Activated T-cell treated with anti-CD3 and anti-CD28 coated beads for 48 hours (primary cell): ENCODE measurements around the gene AP2B1.

Experiments
- DNase-seq: peaks from one replicate; pipeline ENCODE4 v3.0.0-alpha.2; 2020; ENCODE audit warnings: low read depth

Gene AP2B1

DNA sequence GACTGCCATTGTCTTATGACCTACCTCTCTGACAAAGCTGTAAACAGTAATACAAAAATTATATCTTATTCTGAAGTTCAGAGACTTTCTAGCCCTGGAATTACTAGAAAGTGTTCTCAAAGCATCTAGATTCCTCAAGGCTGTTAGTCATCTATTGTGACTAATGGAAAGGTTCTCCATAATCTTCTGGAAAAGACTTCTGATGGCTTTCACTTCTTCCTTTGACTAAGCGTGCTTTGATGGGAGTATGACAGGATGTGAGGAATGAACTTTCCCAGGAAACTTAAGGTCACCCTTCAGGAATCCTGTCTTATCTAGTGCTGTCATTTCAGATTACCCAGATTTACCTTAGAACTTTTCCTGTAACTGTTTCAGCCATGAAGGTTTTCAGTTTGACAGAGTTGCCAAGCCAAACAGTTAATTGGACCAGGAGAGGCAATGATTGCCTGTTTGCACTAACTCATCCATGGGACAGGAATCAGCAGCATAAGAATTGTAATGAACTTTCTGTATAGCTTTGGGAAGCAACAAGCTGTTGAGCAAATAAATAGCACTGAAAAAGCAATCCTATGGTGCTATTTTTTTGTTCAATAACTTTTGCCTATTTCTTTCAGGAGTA, 43.5 kb downstream of the AP2B1 start:
- no peak for DNase-seq

DNA sequence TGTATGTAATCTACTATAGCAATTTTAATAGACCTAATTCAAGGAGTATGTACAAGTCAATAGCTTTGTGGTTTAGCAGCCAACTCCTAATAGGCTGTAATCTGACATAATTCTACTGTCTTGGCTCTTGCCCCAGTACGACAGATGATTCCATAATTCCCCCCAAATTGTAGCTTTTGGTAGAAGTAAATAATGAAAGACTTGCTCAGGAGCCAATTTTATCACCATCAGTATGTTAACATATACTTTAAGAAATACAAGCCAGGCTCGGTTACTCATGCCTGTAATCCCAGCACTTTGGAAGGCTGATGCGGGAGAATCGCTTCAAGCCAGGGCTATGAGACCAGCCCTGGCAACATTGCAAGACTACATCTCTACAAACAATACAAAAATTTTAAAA, 53.9 kb downstream of the AP2B1 start:
- no peak for DNase-seq

DNA sequence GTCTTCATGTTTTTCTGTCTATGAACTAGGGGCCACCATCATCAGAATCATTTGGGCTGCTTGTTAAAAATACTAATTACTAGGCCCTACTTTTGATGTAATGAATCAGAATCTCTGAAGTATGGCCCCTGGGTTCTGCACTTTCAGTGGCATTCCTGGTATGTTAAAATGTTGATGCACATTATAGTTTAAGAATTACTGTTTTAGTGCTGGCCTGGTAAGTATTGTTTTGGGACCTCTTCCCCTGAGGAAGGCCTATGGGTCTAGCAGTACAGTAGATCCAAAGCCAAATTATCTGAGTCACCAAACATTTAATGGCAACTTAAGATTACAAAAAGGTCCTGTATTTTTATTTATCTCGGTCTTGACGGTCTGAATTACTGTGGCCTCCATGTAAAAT, 58.8 kb downstream of the AP2B1 start:
- DNase-seq: no peak

DNA sequence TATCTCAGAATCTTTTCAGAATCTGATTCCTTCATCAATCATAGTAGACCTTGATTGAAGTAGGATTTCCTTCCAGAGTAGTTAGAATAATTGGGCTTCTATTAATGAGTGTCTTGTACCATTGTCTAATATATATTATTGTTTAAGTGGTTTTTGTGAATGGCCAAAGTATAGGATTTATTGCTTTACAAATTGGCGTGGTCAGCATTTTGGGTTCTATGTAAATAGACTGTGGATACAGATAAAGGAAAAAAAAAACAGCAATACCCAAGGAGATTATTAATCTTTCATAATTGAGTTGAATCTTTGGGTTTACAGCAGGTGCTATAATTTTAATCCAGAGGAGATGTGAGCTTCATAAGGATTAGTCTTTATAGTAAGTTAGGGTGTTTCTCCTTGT, 64.3 kb downstream of the AP2B1 start:
- no peak for DNase-seq

DNA sequence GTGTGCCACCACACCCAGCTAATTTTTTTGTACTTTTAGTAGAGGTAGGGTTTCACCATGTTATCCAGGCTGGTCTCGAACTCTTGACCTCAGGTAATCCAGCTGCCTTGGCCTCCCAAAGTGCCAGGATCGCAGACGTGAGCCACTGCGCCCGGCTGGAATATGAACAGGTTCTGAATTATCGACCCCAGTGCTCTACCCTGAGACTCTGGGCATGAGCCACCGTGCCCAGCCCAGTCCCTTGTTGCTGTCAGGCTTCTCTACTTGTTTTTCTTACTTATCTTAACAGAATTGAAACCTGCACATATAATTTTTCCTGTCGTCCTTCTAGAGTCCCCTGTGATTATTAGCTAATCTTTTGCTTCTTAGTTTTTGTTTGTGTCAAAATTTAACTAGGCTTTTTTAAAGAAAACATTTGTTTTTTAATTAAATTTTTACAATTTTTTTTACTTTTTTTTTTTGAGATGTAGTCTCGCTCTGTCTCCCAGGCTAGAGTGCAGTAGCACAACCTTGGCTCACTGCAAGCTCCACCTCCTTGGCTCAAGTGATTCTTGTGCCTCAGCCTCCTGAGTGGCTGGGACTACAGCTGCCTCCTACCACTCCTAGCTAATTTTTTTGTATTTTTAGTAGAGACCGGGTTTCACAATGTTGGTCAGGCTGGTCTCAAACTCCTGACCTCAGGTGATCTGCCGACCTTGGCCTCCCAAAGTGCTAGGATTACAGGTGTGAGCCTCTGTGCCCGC, 66.7 kb downstream of the AP2B1 start:
- DNase-seq: no peak

DNA sequence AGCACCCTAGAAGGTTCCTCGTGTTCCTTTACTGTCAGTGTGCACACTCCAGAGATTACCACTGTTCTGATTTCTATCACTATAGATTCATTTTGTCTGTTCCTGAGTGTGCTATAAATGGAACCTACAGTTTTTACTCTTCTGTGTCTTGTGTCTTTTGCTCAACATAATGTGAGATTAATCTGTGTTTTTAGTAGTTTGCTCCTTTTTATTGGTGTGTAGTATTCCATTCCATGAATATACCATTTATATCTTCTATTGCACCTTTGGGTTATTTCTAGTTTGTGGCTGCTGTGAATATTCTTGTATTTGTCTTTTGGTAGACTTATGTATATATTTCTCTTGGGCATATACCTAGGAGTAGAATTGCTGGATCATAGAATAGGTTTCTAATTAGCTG, 68.2 kb downstream of the AP2B1 start:
- no peak for DNase-seq

DNA sequence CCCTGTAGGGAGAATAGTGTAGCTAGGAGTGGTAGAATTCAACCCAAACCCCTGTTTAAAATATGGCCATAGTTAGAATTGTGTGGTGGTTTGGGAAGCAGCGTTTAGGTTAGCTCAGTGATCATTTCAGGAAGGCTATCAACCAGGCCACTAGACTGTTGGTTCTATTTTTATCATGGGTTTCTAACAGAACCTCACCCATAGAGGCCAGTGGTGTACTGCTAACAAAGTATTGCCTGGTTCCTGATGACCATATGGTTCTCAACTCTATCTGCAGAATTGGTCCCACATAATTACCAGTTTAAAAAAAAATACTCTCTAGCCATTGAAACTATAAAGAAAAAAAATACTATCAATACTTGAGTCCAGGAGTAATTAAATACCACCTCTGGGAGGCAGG, 73.8 kb downstream of the AP2B1 start:
- DNase-seq: no peak

DNA sequence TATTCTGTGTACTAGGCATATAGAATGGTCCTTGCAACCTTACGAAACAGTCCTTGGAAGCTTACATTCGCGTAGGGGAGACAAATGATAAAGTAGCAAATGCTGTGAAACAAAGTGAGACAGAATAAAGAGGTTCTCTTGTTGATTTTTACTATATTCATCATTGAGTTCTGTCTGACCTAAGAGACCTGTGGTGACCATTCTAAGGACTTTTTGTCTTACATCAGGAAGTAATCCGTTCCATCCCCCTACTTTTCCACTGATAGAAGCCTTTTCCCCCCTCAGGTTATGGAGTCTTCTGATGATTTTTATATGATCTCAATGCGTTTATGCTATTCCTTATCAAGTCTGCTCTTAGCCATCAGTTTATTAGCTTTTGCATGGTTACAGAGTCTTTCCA, 77.6 kb downstream of the AP2B1 start:
- no peak for DNase-seq

DNA sequence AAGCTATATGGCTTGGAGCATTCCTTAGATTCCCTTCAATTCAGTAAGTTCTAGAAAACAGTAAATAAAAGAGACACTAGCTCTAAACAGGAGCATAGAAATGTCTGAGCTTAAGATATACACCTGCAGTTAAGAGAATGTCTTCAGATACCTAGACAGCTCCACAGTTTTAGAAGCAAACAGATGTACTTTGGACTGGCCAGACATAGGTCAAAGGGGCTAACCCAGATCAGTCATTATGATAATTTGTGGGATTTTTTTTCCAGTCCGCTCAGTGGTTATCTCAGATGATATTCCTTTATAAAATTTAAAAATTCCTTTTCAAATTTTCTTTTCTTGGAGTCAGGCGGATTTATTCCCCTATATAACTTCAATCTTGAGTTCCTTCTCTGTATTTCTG, 78.5 kb downstream of the AP2B1 start:
- no peak for DNase-seq

DNA sequence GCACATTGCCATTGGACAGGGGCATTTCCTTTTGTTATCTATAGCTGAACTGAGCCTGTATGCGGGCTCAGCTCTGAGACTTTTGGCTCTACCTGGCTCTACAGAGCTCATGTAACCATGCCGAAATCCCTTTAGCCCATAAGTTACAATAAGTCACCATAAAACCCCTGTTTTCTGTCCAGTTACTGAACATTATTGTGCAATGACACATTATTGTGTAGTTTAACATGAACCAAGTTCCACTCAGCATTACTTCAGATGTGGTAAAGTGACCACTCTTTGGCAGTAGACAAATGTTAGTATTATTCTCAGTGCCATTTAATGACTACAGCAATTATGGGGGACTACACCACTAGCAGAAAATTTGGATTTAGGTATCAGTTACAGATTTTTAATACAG, 78.9 kb downstream of the AP2B1 start:
- DNase-seq: no peak

DNA sequence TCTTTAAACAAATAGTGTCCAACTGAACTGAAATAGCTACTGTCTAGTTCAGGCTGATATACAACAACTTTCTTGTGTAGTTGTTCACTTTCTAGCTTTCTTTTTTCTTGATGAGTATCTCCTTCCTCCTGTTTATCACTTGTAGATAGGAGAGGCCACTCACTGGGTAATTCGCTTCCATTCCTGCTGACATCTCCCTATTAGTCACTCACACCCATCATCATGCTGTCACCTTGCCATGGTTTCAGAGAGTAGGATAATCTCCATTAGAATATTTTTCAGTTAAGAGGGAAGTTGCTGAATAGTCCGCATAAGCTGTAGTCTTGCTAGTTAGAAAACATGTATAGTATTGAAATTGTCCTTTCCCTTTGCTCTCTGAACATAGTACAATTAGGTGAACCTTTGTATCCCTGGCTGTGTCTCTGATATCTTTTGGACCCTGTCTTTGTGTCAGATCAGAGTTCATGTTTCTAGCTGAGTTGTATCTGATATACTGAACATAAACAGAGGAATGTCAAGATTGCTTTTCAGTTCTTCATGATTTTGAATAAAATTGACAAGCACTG, 79.9 kb downstream of the AP2B1 start:
- no peak for DNase-seq

DNA sequence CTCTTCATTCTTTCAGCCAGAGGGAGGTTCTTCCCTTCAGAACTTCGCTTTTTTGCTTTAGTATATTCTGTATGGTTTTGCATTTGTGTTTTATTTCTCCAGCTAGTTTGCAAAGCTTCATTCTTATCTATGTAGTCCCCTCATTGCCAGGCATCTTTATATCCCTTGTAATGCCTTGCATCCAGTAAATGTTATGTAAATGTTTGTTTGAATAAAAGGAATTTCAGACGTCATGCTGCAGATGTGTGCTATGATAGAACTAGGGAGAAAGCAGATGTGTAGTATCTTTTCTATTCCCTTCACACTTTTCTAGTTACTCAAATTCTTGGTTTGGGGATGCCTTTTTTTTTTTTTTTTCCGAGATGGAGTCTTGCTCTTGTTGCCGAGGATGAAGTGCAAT, 81.7 kb downstream of the AP2B1 start:
- no peak for DNase-seq

DNA sequence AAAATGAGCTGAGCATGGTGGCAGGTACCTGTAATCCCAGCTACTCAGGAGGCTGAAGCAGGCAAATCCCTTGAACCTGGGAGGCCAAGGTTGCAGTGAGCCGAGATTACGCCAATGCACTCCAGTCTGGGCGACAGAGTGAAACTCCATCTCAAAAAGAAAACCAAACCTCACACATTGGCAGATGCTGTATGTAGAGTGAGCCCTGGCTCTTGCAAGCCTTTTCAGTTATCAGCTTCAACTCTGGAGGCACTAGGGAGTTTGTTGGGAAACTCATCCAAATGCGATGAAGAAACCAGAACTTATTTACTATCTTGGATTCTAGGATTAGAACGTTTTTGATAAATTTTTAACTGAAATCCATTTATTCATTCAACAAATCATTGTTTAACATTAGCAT, 87.4 kb downstream of the AP2B1 start:
- DNase-seq: no peak

DNA sequence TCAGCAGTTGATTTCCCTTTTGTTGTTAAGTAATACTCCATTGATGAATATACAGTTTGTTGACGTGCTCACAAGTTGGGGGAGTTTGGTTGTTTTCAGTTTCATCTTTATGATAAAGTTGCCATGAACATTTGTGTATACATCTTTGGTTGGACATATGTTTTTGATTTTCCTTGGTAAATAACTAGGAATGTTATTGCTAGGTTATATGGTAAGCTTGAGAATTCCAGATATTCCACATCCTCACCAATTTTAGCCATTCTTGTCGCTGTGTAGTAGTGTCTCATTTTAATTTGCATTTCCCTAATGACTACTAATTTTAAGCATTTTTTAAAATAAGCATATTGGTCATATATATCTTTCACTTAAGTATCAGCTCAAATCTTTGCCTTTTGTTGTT, 89.3 kb downstream of the AP2B1 start:
- DNase-seq: no peak

DNA sequence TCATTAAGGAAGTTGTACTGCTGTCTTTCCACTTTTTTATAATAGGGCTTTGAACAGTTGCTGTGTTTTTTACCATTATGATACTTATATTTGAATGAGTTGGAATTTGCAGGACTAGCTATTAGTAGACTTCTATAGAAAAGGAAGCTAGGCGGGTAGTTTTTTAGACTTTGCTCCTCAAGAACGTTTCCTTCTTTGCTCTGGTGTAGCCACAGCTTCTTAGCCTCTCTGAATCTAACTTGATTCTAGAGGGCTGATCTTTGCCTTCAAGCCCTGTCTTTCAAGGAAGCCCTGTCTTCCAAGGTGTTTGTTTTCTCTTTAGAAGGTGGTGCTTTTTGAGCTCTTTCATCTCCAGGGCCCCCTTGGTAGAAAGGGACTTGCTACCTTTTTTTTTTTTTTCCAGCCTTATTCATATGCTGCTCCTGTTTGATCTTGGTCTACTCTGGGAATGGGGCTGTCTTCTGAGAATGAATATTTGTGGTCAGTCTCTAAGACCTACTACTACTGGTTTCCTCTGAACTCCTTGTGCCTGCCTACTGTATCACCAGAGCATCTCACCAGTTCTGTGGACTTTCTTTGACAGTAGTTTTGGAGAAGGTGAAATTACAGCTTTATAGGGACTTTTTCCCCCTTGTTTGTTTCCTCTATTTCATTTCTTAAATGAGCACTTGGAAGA, 92.0 kb downstream of the AP2B1 start:
- no peak for DNase-seq

DNA sequence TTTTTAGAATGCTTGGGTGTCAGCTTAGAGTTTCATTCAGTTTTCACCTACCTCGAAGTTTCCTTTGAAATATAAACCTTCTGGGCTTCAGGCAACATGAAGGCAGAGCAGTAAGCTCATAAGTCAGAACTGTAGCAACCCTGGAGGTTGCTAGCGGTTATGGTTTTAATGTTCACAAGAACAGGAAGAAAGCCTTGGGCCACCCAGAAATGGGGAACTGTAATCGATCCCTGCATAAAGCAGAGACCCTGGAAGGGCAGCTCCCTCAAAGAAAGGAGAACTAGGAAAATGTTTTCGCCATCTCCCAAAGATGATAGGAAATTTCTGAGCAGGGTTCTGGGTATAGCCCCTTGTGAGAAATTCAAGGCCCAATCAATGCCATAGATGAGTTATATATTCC, 96.5 kb downstream of the AP2B1 start:
- DNase-seq: no peak

DNA sequence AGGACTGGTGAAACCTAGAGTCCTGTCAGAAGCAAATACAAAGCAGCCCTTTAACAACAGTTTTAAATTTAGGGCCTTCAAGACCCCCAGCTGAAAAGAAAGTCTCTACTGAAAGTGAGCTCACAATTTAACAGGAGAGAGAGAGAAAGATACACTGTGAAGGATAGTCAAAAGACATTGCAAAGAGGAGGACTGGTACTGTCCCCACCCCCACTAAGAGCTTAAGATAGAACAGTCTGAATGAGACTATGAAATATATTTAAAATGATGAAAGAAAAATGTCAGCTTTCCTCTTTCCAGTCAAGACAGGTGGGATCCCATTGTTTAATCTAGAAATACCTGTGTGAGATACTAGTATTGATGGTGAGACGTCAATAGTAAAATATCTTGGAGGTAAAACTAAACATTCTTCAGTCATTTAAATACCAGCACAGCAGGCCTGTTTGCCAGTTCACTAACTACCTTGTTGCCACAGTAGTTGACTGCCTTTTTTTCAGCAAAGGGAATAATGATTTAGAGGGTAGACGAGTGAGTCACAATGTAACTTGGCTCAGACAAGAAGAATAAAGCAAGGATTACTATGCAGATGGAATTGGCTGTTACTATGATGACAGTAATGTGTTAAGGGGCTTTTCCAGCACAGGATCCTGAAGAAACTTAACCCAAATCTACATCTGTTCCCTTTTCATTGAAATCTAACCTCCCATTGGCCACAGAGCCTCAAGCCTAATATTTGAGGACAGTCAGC, 97.1 kb downstream of the AP2B1 start:
- no peak for DNase-seq

DNA sequence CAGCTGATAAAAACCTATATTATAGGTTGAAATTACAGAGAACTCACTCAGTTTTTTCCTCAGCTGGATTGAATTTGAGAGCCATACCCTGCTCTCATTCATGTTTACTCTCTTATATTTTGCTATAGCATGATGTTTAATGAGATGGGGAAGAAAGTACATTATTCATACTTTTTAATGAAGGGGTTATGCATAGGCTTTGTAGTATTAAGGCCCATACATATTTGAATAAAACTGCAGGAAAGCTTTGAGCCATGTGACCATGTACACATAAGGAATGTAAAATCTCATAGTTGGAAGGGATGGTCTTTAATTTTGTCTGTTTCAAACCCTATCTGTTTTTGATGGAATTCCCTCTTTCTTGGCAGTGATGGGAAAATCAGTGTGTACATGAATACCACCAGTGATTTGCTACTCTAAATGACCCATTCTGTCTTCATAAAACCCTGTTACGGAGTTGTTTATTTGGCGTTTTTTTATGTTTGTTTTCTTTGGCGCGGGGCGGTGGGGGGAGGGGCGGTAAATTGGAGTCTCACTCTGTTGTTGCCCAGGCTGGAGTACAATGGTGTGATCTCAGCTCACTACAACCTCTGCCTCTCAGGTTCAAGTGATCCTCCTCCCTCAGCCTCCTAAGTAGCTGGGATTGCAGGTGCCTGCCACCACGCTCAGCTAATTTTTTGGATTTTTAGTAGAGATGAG, 105.5 kb downstream of the AP2B1 start:
- DNase-seq: no peak

DNA sequence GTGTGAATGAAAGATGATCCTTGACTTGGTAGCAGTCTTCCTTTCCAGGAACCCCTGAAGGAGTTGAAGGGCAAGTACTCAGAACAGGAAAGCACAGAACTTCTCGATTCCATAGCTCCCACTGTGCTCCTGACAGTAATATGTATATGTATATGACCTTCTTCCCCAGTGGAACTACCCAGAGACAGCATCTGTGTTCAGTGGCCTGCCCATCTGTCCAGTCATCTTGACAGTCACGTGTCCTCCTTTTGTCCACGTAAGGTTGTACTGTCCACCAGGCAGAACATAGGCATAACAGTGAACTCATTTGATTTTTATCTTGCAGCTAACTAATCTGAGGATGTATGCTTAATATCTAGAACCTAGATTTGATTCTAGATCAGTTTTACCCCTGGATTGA, 106.5 kb downstream of the AP2B1 start:
- DNase-seq: no peak

DNA sequence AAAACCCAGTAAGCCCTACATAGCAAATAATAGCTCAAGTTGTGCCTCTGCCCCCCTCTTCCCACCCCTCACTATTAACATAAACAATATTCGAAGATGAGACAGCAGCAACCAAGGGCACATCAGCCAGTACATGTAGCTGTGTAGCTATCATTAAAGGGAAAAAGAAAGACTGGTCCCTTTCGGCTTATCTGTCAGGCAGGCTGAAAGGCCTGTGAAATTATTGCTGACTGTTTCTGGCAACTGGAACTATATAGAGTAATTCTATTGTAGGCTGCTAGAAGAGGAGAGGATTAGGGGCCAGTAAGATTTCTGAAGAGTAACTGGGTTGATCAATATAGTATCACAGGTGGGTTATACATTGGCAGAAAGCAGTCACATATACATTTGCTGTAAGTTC, 107.8 kb downstream of the AP2B1 start:
- no peak for DNase-seq

DNA sequence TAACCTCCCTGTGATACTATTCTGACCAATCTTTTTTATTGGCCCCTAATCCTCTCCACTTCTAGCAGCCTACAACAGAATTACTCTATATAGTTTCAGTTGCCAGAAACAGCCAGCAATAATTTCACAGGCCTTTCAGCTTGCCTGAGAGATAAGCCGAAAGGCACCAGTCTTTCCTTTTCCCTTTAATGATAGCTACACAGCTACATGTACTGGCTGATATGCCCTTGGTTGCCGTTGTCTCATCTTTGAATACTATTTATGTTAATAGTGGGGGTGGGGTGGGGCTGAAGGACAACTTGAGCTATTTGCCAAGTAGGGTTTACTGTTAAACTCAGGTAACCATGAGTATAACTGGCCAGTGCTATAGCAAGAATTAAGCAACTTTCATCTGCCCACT, 108.5 kb downstream of the AP2B1 start:
- DNase-seq: no peak

DNA sequence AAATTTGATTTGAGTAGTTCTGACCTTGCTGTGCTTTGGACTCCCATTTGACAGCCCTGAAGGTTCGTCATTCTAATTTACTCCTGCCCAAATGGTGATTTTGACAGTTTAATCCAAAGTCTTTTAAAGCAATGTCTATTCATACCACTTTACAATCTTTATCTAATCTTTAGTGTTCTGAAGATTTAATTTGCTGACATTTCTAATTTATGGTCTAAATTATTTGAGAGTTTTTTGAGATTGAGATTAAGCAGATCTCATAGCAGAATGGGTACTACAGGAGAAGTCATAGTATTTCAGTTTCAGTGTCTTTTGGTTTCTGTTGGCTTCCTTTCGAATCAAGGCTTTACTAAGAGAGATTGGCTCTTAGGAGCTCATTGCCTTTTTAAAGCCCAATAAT, 111.7 kb downstream of the AP2B1 start:
- DNase-seq: no peak
